ENCODE measurements around the gene PON3. TPM values are rescaled to one million over a fixed set of nuclear protein-coding genes. Genes with fewer than 3 reads are reported as not detected.
A peak's percentile ranks its signal among the peaks of the same experiment; 100 is the strongest.

The PON3 gene
- total and polyA plus RNA-seq, 2 experiments from 2014 or later, result 1.4 to 1.6 TPM

GRCh38 chr7:95375591-95376257 is 20.5 kb downstream of the PON3 start (continued):
- TF ChIP-seq ZNF331 (CRISPR knock-in tag; IDR thresholded peaks at IDR 0.05; ENCODE audit: low read depth) (no peak), CTCF (conservative IDR thresholded peaks at IDR 0.05; ENCODE audit: low read depth in 2 of 2) (no peak), EZH2 (IDR thresholded peaks at IDR 0.05; ENCODE audit: low read depth, unreplicated experiment) (no peak)

GRCh38 chr7:95373323-95373722 is 22.9 kb downstream of the PON3 start:
- TF ChIP-seq CTCF (conservative IDR thresholded peaks at IDR 0.05; ENCODE audit: low read depth in 2 of 2), result 0 out of 4 replicates have a peak, but pooled peaks have one; percentile 16 to 21
- no peak for TF ChIP-seq ZNF114 (CRISPR knock-in tag; IDR thresholded peaks at IDR 0.05)
- Histone ChIP-seq H3K4me3 (no peak overlapping the region), H3K36me3 (ENCODE audit: insufficient read depth) (no peaks in the 10 kb centered on the region; the same call in 1 of the 2 replicates), H3K27me3 (ENCODE audit: insufficient read depth) (no peaks in the 10 kb centered on the region), H3K4me2 (no peak overlapping the region), H3K9me2 (ENCODE audit: insufficient read depth) (0 out of 2 replicates have a peak, but pooled peaks cover 9% of the 10 kb centered on the region), H4K20me1 (replicated peaks; ENCODE audit: insufficient read depth) (no peaks in the 10 kb centered on the region), H2AFZ (no peak overlapping the region), H3F3A (replicated peaks; ENCODE audit: low read depth) (no peaks in the 10 kb centered on the region), H3K79me2 (replicated peaks; ENCODE audit: insufficient read depth) (no peaks in the 10 kb centered on the region), H3K27ac (ENCODE audit: low read depth) (no peak overlapping the region), H3K4me1 (ENCODE audit: insufficient read depth) (no peaks in the 10 kb centered on the region)
- Mint-ChIP-seq H3K4me1 (no peaks in the 10 kb centered on the region), H3K4me3 (no peak overlapping the region), H3K27me3 (ENCODE audit: insufficient read depth, low read depth, poor library complexity) (peaks cover 1% of the 10 kb centered on the region), H3K9me3 (peaks cover 15% of the 10 kb centered on the region), H3K36me3 (ENCODE audit: low read depth) (peaks cover 16% of the 10 kb centered on the region; the same call in 2 of the 3 replicates), H3K27ac (no peak overlapping the region)
- DNase-seq (ENCODE audit: low spot score) (no peak), ATAC-seq (no peak)

- Histone ChIP-seq H3K79me2 (replicated peaks; ENCODE audit: insufficient read depth) (no peaks in the 10 kb centered on the region), H3K27me3 (ENCODE audit: insufficient read depth) (no peaks in the 10 kb centered on the region), H3F3A (replicated peaks; ENCODE audit: low read depth) (no peaks in the 10 kb centered on the region), H3K36me3 (ENCODE audit: insufficient read depth) (no peaks in the 10 kb centered on the region), H3K9me2 (ENCODE audit: insufficient read depth) (no peaks in the 10 kb centered on the region), H3K27ac (ENCODE audit: low read depth) (no peak overlapping the region), H3K4me1 (ENCODE audit: insufficient read depth) (no peaks in the 10 kb centered on the region), H3K4me3 (no peak overlapping the region), H4K20me1 (replicated peaks; ENCODE audit: insufficient read depth) (no peaks in the 10 kb centered on the region), H2AFZ (no peak overlapping the region), H3K4me2 (no peak overlapping the region)
- H3K27ac Mint-ChIP-seq, result no peak overlapping the region
- no peak for ATAC-seq
- no peak for DNase-seq (ENCODE audit: low spot score)
- H3K9me3 Mint-ChIP-seq, result no peaks in the 10 kb centered on the region
- no peaks in the 10 kb centered on the region for H3K4me1 Mint-ChIP-seq
- H3K4me3 Mint-ChIP-seq, result no peak overlapping the region
- H3K27me3 Mint-ChIP-seq (ENCODE audit: insufficient read depth, low read depth, poor library complexity), result peaks cover 1% of the 10 kb centered on the region
- no peaks in the 10 kb centered on the region for H3K36me3 Mint-ChIP-seq (ENCODE audit: low read depth)
- TF ChIP-seq ZNF114 (CRISPR knock-in tag; IDR thresholded peaks at IDR 0.05) (no peak), CREB1 (CRISPR knock-in tag; IDR thresholded peaks at IDR 0.05; ENCODE audit: low read depth) (no peak), NANOG (IDR thresholded peaks at IDR 0.05; ENCODE audit: borderline replicate concordance) (no peak), ETS1 (IDR thresholded peaks at IDR 0.05) (no peak), REST (IDR thresholded peaks at IDR 0.05; ENCODE audit: unreplicated experiment) (no peak), JUNB (IDR thresholded peaks at IDR 0.05; ENCODE audit: unreplicated experiment) (no peak), ZNF331 (CRISPR knock-in tag; IDR thresholded peaks at IDR 0.05; ENCODE audit: low read depth) (no peak), STAT1 (IDR thresholded peaks at IDR 0.05; ENCODE audit: unreplicated experiment) (no peak), CTCF (conservative IDR thresholded peaks at IDR 0.05; ENCODE audit: low read depth in 2 of 2) (no peak)
Measured at GRCh38 chr7:95368235-95368634, 27.9 kb downstream of the PON3 start.
